DND-41 (cell line): ENCODE results near the gene CAMSAP2.

Source experiments
- ATAC-seq: fragments of 200-7000 bp; cut with Tn5 transposase; 3 replicates; pipeline ENCODE4 v1.9.1; 2021; ENCODE audit warnings: low read depth; ENCODE audit not compliant: insufficient read depth
- DNase-seq: peaks from one replicate; pipeline ENCODE4 v3.0.0-alpha.2; 2020
- H2AFZ ChIP-seq: 2 replicates; pipeline ENCODE4 v1.6.0; 2012; ENCODE audit warnings: low read depth, low read length
- H3K27ac ChIP-seq: 2 replicates; pipeline ENCODE4 v1.5.1; 2012; ENCODE audit warnings: low read length, inconsistent platforms
- H3K27me3 ChIP-seq: fragments of 200-600 bp; sonication (generic); 2 replicates; pipeline ENCODE4 v1.6.0; 2012; ENCODE audit warnings: low read length, mild to moderate bottlenecking, inconsistent platforms; ENCODE audit not compliant: insufficient read depth, poor library complexity
- H3K36me3 ChIP-seq: 2 replicates; pipeline ENCODE4 v1.5.1; 2012; ENCODE audit warnings: low read length, inconsistent platforms; ENCODE audit not compliant: insufficient read depth
- H3K4me1 ChIP-seq: 2 replicates; pipeline ENCODE4 v1.5.1; 2012; ENCODE audit warnings: mild to moderate bottlenecking, low read length; ENCODE audit not compliant: insufficient read depth
- H3K4me2 ChIP-seq: 2 replicates; pipeline ENCODE4 v1.6.0; 2012; ENCODE audit warnings: mild to moderate bottlenecking, moderate library complexity, low read length, inconsistent platforms; ENCODE audit not compliant: insufficient read depth
- H3K4me3 ChIP-seq, 2 experiments: fragments of 200-600 bp in 1 of 2; shearing (Covaris generic) in 1 of 2; 2 replicates each; pipeline ENCODE4 v1.5.1; 2012 to 2016; ENCODE audit warnings: inconsistent platforms in 2 of 2, low read length in 2 of 2, mild to moderate bottlenecking in 2 of 2, low read depth in 1 of 2, moderate library complexity in 1 of 2
- H3K79me2 ChIP-seq: 2 replicates; pipeline ENCODE4 v1.6.0; 2012; ENCODE audit warnings: low read length, inconsistent platforms; ENCODE audit not compliant: insufficient read depth
- H3K9ac ChIP-seq: 2 replicates; pipeline ENCODE4 v1.6.0; 2012; ENCODE audit warnings: low read depth, mild to moderate bottlenecking, inconsistent platforms, low read length, moderate library complexity
- H3K9me3 ChIP-seq: 2 replicates; pipeline ENCODE4 v1.5.1; 2012; ENCODE audit warnings: low read length, moderate library complexity, mild to moderate bottlenecking, inconsistent platforms; ENCODE audit not compliant: insufficient read depth, severe bottlenecking
- H4K20me1 ChIP-seq: 2 replicates; pipeline ENCODE4 v1.6.0; 2012; ENCODE audit warnings: low read length; ENCODE audit not compliant: insufficient read depth
- CTCF ChIP-seq: IDR thresholded peaks from 2 replicates; pipeline ENCODE4 v1.5.1; 2012; ENCODE audit warnings: borderline replicate concordance, low read length, moderate library complexity, mild to moderate bottlenecking; ENCODE audit not compliant: poor library complexity, severe bottlenecking; ENCODE audit errors: extremely low read depth
- EZH2 ChIP-seq: IDR thresholded peaks from 3 replicates; pipeline ENCODE4 v1.6.1; 2012; ENCODE audit warnings: borderline replicate concordance, low read depth, mild to moderate bottlenecking, moderate library complexity, low read length, inconsistent platforms; ENCODE audit not compliant: severe bottlenecking

The CAMSAP2 gene

DNA sequence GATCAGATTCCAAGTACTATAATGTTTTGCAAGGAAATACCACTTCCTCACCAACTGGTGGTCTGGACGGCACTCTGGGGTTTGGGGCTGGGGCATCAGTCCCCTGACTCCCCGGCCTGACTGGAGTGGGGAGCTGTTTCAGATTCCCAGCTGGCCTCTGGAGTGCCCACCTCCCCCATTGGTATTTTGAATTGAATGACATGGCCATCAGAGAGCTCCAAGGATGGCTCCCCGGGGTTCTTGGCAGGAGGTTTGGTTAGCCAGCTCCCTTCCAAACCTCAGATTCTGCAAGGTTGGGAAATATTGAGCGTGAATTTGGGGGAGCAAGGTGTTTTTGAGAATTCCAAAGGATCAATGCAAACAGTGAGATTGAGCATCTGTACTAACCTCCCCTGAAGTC, 153.9 kb downstream of the CAMSAP2 start:
- no peak overlapping the region for H3K4me3 ChIP-seq
- H3K4me1 ChIP-seq = peaks cover 22% of the 10 kb centered on the region
- H2AFZ ChIP-seq = no peak overlapping the region
- DNase-seq = no peak
- H3K36me3 ChIP-seq = no peaks in the 10 kb centered on the region
- H3K27me3 ChIP-seq = no peaks in the 10 kb centered on the region
- H3K79me2 ChIP-seq = no peaks in the 10 kb centered on the region
- H3K9me3 ChIP-seq = no peaks in the 10 kb centered on the region
- H3K27ac ChIP-seq = no peak overlapping the region
- no peak for ATAC-seq
- no peaks in the 10 kb centered on the region for H4K20me1 ChIP-seq
- H3K9ac ChIP-seq = no peak overlapping the region
- no peak overlapping the region for H3K4me2 ChIP-seq
- TF ChIP-seq EZH2 = no peak
- TF ChIP-seq CTCF = no peak

DNA sequence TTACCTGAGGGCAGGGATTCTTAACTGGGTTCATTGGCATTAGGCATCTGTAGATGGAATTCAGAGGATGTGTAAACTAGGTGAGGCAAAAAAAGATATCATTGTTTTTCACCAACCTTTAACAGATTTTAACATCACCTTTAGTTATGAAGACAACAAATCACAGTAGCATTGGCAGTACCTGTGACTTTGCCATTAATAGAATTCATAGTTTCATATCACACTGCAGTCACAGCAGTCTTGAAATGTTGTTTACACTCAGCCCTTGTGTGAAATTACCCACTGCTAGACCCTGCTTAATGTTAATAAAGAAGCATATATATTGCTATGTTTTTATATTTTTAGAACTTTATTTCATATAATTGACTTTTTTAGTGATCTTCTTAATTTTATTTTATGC, 154.3 kb downstream of the CAMSAP2 start:
- no peak for TF ChIP-seq EZH2
- no peak for TF ChIP-seq CTCF
- DNase-seq (no peak), ATAC-seq (no peak)
- no peaks in the 10 kb centered on the region for H3K79me2 ChIP-seq
- peaks cover 18% of the 10 kb centered on the region for H3K4me1 ChIP-seq
- H3K4me3 ChIP-seq = no peak overlapping the region
- no peaks in the 10 kb centered on the region for H3K36me3 ChIP-seq
- no peak overlapping the region for H3K4me2 ChIP-seq
- H4K20me1 ChIP-seq = no peaks in the 10 kb centered on the region
- no peak overlapping the region for H3K9ac ChIP-seq
- no peaks in the 10 kb centered on the region for H3K9me3 ChIP-seq
- no peaks in the 10 kb centered on the region for H3K27me3 ChIP-seq
- no peak overlapping the region for H2AFZ ChIP-seq
- no peak overlapping the region for H3K27ac ChIP-seq

DNA sequence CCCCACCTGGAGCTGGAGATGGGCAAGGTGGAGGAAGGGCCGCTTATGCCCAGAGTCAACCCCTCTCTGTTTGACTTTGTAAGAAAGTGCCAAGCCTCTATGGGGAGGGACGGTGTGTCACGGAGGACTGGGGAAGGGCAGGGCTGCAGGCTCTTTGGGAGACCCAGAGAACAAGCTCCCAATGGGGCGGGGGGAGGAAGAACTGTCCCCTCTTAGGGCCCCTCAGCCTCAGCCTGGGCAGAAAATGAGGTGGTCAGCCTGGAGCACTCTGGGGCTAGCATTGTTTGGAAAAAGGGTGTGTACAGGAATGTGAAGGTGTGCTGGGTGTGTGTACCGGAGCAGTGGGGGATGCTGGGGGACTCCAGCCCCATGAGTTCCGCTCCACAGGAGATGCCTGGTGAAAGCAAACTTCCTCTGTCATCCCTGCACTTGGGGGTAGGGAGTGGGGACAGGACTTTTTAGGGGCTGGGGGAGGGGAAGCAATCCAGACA, 154.8 kb downstream of the CAMSAP2 start:
- Histone ChIP-seq H3K9ac (no peak overlapping the region), H3K36me3 (no peaks in the 10 kb centered on the region), H3K27ac (no peak overlapping the region), H3K79me2 (no peaks in the 10 kb centered on the region), H3K4me3 (no peak overlapping the region), H3K9me3 (no peaks in the 10 kb centered on the region), H3K27me3 (no peaks in the 10 kb centered on the region), H3K4me1 (peaks cover 13% of the 10 kb centered on the region), H4K20me1 (no peaks in the 10 kb centered on the region), H2AFZ (no peak overlapping the region), H3K4me2 (no peak overlapping the region)
- no peak for ATAC-seq
- TF ChIP-seq CTCF (no peak), EZH2 (no peak)
- DNase-seq = no peak
